Left ventricle myocardium inferior (tissue), 1 donor: ENCODE data around the gene CATSPERE. TPM values are rescaled to one million over a fixed set of nuclear protein-coding genes. Genes with fewer than 3 reads are reported as not detected.
"Not testable (repeated sequence)": the region's sequence is repeated elsewhere in the genome, so short reads cannot be mapped to it uniquely, and the experiment has no call there.

Experiments
- DNase-seq: peaks from one replicate; pipeline ENCODE4 v3.0.0-alpha.2; 2020
- H3K27ac ChIP-seq: fragments of 200-600 bp; replicated peaks from 2 replicates; pipeline ENCODE4 v1.8.0; 2021
- H3K27me3 ChIP-seq: fragments of 200-600 bp; 2 replicates; pipeline ENCODE4 v1.8.0; 2021; ENCODE audit warnings: low read depth
- H3K36me3 ChIP-seq: fragments of 200-600 bp; 2 replicates; pipeline ENCODE4 v1.8.0; 2021
- H3K4me1 ChIP-seq: fragments of 200-600 bp; 2 replicates; pipeline ENCODE4 v1.8.0; 2021
- H3K4me3 ChIP-seq: fragments of 200-600 bp; 2 replicates; pipeline ENCODE4 v1.8.0; 2021; ENCODE audit warnings: mild to moderate bottlenecking, moderate library complexity
- H3K9me3 ChIP-seq: fragments of 200-600 bp; replicated peaks from 2 replicates; pipeline ENCODE4 v1.8.0; 2021
- intact Hi-C: fragments of 100-400 bp; cut with micrococcal nuclease; formaldehyde crosslinking; loops from one replicate; pipeline ENCODE4 v1.11.0; 2022
- total RNA-seq: library from RNA; stranded (reverse); fragmentation: NEBNext Ultra II Directional; extraction: Animal tissue kit (Norgen Biotek cat#: 25700); gene quantifications from one replicate; pipeline ENCODE4 v1.2.1, GENCODE V29; 2021
- TF ChIP-seq, protein P1 (sequence below): fragments of 200-600 bp; IDR thresholded peaks from 2 replicates; pipeline ENCODE4 v1.8.0; 2021; ENCODE audit warnings: antibody characterized with exemption, mild to moderate bottlenecking, borderline replicate concordance
- donor health status: DM: no; HTN: yes; CAD: no; lungs with severe emphysema.

CATSPERE gene
- total RNA-seq, 1 donor from 2014 or later = 0.58 TPM

DNA sequence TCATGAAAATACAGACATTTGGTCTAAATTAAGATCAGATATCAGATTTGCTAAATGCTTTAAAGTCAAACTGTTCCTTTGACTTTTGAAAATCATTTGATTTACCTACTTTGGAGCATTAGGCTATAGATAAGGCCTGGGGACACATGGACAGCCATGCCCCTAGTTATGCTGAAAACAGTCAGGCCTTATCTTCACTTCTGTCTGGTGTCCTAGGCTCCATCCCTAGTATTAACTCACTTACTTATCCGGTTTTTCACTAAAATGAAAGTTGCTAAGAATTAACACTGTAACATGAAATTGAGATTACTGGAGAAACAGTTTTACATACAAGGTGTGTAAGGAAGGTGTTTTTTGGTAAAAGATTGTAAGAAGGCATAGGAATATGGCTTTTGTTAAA is 4.5 kb upstream of the CATSPERE start:
- Histone ChIP-seq H3K4me1 (peaks cover 16% of the 10 kb centered on the region), H3K9me3 (no peaks in the 10 kb centered on the region), H3K4me3 (no peak overlapping the region), H3K27me3 (no peaks in the 10 kb centered on the region), H3K36me3 (no peaks in the 10 kb centered on the region), H3K27ac (no peak overlapping the region)
- DNase-seq = no peak
- intact Hi-C loops = no loop called here
- TF ChIP-seq, protein P1, sequence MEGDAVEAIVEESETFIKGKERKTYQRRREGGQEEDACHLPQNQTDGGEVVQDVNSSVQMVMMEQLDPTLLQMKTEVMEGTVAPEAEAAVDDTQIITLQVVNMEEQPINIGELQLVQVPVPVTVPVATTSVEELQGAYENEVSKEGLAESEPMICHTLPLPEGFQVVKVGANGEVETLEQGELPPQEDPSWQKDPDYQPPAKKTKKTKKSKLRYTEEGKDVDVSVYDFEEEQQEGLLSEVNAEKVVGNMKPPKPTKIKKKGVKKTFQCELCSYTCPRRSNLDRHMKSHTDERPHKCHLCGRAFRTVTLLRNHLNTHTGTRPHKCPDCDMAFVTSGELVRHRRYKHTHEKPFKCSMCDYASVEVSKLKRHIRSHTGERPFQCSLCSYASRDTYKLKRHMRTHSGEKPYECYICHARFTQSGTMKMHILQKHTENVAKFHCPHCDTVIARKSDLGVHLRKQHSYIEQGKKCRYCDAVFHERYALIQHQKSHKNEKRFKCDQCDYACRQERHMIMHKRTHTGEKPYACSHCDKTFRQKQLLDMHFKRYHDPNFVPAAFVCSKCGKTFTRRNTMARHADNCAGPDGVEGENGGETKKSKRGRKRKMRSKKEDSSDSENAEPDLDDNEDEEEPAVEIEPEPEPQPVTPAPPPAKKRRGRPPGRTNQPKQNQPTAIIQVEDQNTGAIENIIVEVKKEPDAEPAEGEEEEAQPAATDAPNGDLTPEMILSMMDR = no peak

DNA sequence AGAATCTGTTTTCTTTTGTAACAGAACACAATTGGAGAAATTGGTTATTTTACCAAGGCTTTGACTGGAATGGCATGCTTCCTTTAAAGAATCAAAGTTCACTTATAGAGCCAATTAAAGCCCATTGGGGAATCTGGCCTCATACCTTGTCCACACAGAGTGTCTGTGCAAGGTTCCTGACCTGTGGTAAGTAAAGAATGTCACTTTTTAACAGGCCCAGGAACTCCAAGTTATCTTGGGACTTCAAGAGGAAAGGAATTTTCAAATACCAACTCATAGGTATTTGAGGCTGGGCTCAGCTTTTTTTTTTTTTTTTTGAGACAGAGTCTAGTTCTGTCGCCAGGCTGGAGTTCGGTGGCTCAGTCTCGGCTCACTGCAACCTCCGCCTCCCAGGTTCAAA is 2.3 kb upstream of the CATSPERE start:
- H3K36me3 ChIP-seq = no peaks in the 10 kb centered on the region
- H3K4me3 ChIP-seq = no peak overlapping the region
- intact Hi-C loops = no loop called here
- H3K27ac ChIP-seq = no peak overlapping the region
- no peaks in the 10 kb centered on the region for H3K27me3 ChIP-seq
- peaks cover 14% of the 10 kb centered on the region for H3K4me1 ChIP-seq
- TF ChIP-seq, protein P1 = no peak
- DNase-seq = no peak
- H3K9me3 ChIP-seq = no peaks in the 10 kb centered on the region

DNA sequence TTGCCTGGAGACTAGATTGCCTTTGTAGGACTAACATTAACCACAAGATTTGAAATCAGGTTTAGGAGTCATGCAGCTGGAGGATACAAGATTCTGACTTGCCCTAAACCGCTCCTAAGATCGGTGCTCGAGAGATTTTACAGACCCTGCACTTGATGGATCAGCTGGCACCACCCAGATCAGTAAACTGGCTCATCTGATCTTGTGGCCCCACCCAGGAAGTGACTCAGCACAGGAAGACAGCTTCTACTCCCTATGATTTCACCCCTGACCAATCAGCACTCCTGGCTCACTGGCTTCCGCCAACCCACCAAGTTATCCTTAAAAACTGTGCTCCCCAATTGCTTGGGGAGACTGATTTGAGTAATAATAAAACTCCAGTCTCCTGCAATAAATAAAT is 876 bp upstream of the CATSPERE start:
- H3K27ac ChIP-seq = peak overlapping the region; percentile 93
- no peaks in the 10 kb centered on the region for H3K27me3 ChIP-seq
- no peaks in the 10 kb centered on the region for H3K36me3 ChIP-seq
- peaks cover 14% of the 10 kb centered on the region for H3K4me1 ChIP-seq
- TF ChIP-seq, protein P1 = no peak
- no peak for DNase-seq
- H3K9me3 ChIP-seq = no peaks in the 10 kb centered on the region
- peak overlapping the region; percentile 75 for H3K4me3 ChIP-seq
- intact Hi-C loops = no loop called here

DNA sequence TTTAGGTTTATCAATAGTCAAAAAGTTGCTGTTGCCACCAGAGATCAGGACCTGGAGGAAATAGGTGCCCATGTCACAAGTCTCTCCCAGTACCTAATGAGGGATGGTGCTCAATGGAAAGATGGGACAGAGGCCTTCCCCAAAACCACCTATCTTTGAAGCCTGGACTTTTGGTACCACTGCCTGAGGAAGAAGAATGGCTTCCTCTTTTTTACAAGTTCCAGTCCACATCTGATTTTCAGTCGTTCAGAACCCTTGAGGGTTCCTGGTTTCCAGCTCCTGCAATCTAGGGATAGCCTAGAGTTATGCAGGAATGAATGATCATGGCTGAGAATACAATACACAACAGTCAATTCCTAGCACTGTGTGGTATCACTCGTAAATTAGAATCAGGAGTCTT is 5.7 kb downstream of the CATSPERE start:
- Histone ChIP-seq H3K27ac (no peak overlapping the region), H3K27me3 (no peaks in the 10 kb centered on the region), H3K4me1 (peaks cover 2% of the 10 kb centered on the region), H3K9me3 (no peaks in the 10 kb centered on the region), H3K4me3 (no peak overlapping the region), H3K36me3 (no peaks in the 10 kb centered on the region)
- TF ChIP-seq, protein P1 = no peak
- DNase-seq = no peak
- intact Hi-C loops = no loop called here

DNA sequence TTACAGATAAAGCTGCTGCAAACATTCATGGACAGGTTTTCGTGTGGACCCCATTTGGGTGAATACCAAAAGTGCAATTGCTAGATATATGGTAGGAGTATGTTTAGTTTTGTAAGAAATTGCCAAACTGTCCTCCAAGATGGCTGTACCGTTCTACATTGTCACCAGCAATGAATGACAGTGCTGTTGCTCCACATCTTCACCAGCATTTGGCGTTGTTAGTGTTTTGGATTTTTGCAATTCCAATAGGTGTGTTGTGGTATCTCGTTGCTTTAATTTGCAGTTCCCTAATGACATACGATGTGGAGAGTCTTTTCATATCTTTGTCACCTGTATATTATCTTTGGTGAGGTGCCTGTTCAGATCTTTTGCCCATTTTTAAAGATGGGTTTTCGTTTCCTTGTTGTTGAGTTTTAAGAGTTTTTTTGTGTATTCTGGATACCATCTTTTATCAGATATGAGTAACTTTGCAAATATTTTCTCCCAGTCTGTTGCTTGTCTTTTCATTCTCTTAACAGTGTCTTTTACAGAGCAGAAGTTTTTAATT is 12.1 kb downstream of the CATSPERE start:
- no peaks in the 10 kb centered on the region for H3K4me1 ChIP-seq
- H3K4me3 ChIP-seq = no peak overlapping the region
- H3K27me3 ChIP-seq = no peaks in the 10 kb centered on the region
- DNase-seq = no peak
- intact Hi-C loops = no loop called here
- TF ChIP-seq, protein P1 = no peak
- H3K9me3 ChIP-seq = peaks cover 5% of the 10 kb centered on the region
- H3K36me3 ChIP-seq = no peaks in the 10 kb centered on the region
- no peak overlapping the region for H3K27ac ChIP-seq

DNA sequence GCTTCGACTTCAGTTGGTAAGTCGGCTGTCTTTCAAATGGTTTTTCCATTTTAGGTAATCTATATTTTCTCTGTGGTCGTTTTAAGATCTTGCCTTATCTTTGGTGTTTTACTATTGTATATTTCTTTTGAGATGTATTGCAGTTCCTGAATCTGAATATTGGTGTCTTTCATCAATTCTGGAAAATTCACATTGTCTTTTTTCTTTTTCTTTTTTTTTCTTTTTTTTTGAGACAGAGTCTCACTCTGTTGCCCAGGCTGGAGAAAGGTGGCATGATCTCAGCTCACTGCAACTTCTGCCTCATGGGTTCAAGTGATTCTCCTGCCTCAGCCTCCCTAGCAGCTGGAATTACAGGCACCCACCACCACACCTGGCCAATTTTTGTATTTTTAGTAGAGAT is 23.9 kb downstream of the CATSPERE start:
- intact Hi-C loops, H3K9me3 ChIP-seq, DNase-seq: not testable (repeated sequence)

More for the DNA sequence above, 23.9 kb downstream of the CATSPERE start:
- not testable (repeated sequence) for H3K4me1 ChIP-seq, H3K27me3 ChIP-seq, H3K36me3 ChIP-seq, H3K4me3 ChIP-seq, H3K27ac ChIP-seq
